Measurements from ENCODE around the gene DGKD.

Gene DGKD

DNA sequence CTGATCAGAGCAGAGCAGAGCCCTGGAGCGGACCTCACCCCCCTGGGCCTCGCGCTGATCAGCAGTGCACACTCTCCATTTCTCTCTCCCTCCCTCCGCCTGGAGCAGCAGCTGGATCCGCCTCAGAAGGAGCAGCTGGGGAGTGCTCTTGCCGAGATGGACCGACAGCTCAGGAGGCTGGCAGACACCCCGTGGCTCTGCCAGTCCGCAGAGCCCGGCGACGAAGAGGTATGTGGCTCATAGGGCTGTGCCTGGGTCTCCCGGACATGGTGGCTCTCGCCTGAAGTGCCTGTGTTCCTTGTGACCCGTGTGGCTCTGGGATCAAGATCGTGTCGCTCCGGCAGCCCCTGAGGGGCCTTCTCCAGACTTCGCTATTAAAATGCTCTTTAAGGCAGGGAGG is 109.8 kb downstream of the DGKD start:
- DNase-seq = no peak

DNA sequence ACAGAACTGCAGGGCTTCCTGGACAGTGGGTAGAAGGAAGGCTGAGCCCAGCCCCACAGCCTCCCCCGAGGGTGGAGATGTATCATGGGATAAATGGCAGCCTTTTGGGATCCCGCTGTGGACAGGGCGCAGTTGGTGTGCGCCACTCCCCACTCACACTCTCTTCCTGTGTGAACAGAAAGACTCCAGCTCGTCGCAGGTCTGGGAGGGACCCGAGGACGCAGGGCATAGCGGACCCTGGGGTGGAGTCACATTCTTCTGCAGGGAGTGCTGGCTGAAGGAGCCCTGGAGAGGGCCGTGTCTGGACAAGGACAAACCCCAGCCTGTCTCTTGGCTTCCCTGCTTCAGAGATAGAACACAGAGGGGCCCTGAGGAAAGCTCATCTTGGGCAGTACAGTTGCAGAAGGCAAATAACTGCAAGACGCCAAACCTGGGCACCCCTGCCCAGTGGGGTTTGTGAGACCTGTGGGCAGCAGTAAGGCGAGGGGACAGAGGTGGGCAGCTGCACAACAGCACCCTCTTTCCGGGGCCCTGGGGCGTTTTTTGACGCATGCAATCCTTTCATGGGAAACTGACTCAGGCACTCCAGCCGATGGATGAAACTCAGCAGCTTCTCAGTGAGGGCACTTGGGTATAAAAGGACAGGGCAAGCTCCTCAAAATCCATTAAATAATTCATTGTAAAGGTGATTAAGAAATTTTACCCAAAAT is 110.4 kb downstream of the DGKD start:
- DNase-seq = no peak

DNA sequence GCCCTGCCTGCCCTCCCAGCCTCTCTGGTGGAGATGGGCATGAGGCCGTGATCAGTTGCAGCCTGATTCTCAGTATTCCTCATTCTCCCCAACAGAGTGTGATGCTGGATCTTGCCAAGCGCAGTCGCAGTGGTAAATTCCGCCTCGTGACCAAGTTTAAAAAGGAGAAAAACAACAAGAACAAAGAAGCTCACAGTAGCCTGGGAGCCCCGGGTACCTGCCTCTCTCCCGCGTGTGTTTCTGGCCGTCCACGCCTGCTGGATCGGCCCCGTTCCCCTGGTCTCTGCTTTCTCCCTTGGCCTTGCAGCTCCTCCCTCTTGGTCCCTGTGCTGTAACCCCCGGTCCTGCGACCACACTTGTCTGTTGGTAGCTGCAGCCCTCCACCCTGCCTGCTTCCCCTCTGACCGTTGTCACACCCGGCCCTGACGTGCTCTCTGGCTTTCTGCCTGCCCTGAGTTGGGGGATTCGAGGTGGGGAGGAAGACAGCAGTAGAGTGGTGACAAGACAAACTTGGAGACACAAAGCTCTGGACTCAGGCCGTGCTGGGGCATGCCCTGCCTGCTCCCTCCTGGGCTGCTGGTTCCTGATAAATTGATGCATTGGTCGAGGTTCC is 112.8 kb downstream of the DGKD start:
- no peak for DNase-seq

DNA sequence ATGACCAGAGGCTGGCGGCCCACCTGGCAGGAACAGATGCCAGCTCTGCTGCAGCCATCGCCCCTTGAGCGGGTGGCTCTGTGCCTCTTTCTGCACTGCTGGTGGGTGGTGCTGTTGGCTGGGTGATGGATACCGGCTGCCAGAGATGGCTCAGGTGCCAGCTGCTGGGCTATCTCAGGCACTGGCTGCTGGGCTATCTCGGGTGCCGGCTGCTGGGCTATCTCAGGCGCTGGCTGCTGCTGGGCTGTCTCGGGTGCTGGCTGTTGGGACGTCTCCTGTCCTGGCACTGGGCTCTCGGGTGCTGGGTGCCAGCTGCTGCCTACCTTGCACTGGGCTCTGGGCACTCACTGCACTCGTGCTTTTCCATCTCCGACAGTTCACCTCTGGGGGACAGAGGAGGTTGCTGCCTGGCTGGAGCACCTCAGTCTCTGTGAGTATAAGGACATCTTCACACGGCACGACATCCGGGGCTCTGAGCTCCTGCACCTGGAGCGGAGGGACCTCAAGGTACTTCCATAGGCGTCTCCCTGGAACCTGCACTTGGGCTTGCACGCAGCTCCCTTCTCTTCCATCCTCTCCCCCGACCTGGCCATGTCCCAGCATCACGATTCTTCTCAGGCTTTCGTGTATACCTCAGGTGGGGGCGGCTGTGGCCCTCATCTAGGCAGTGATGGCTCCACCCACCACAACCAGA is 113.9 kb downstream of the DGKD start:
- DNase-seq = no peak

DNA sequence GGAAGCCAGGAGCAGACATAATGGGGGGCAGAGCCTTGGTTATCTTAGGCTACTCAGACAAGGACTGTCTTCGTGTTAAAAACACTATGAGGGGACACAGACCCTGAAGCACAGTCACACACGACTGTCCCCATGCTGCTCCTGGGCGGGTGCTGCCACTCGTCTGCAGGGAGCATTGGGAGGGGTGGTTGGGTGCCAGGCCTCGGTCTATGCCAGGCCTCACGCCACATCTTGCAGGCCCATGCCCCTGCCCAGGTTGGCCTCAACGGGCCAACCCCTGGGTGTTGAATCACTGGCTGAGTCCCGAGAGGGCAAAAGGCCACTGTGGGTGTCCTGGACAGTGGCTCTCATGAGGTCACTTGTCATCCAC is 114.4 kb downstream of the DGKD start:
- DNase-seq = no peak

DNA sequence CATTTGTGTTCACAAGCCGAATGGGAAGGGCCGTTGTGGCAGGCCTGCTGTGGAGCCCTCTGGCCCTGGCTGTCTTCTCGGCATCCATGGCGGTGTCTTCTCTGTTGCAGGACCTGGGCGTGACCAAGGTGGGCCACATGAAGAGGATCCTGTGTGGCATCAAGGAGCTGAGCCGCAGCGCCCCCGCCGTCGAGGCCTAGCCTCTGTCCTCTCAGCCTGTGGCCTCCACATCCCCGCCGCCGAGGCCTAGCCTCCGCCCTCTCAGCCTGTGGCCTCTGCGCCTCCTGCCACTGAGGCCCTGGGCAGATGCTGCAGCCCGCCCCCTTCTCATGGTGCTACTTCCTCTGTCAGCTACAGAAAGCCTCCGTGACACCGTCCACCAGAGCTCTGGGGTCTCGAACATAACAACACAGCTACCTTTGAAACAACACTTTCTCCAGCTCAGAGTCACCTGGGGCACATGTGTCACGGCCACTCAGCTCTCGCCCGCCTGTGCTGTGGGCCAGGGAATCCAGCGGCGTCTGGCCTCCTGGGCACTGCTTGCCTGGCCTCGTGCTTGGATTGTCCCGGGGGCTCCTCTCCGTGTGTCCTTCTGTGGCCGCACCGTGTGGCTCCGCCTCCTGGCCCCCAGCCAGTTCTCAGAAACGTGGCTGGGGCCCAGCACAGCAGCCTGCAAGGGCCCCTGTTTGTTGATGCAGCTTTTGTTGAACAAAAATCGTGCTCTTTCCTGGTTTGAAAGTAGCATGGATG is 115.1 kb downstream of the DGKD start:
- DNase-seq = no peak

DNA sequence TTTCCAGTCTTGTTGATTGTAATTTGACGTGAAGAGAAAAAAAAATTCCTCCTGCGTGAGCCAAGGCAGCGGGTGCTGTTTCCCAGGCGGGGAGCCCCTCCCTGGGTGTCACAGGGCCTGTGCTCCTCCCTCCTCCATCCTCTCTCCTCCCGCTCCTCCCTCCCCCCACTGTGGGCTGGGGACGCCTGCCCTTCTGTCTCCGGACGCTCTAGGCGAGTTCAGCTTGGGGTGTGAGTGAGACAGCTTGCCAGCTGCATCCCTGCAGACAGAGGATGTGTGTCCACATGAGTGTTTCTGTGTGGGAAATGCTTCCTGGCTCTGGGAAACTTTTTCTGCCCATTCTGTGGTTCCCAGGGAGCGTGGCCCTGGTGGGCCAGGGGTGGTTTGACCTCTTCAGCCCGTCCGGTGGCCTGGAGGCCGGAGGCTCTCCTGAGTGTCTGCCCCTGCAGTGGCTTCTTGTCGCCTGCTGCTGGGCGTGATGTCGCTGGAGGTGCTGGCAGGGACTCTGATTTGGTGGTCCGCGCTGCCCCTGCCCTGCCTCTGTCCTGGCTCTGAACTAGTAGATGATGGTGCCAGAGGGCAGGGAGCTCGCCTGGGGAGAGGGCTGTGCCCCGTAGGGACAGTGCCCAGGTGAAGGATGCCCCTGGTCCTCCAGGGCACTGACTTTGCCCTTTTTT is 115.9 kb downstream of the DGKD start:
- DNase-seq = no peak

DNA sequence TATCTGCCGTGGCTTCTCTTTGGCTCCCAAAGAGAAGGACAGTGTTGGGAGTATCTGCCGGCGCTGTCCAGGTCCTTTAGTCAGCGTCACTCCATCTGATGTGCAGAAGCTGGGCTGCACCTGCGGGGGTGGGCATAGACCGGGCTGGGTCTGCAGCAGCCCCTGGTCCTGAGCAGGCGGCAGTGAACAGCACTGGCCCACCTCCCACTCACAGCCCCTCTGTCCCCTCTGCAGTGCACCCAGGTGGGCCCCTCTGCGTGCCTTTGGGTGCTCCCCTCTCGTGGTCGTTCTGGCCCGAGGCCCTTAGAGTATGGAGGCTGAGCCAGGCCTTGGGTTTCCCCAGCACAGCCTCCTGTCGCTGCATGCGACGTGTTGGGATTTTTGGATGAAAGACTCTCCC is 116.5 kb downstream of the DGKD start:
- DNase-seq = no peak

DNA sequence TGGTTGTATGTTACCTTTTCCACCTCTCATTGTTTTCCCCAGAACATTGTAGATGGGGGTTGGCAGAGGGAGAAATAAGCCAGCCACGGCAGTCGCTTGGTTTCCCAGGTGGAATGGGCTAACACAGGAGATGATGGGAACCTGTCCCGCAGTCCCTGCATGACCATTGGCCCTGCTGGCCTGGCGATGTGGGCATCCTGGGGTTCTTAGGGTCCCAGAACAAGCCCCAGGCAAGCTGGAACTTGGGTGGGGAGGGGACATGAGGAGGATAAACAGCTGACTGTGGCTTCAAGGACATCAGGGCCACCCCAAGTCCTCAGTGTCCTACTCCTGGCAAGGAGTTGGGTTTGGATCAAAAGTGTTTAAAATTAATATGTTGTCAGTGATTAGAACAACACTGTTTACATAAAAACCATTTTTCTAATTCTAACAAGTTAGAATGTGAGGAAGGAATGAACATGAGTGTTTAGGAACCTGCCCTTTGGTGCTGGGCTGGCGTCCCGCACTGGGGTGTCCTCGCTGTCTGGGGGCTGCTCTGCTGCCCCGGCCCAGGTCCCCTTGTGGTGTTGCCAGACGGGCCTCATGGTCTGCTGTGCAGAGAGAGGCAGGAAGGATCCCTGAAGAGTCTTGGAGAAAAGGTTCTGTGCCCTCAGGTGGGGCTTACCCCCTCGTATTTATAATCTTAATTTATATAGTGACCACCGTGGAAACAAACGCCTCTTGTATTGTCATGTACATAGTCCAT is 117.2 kb downstream of the DGKD start:
- no peak for DNase-seq

DNA sequence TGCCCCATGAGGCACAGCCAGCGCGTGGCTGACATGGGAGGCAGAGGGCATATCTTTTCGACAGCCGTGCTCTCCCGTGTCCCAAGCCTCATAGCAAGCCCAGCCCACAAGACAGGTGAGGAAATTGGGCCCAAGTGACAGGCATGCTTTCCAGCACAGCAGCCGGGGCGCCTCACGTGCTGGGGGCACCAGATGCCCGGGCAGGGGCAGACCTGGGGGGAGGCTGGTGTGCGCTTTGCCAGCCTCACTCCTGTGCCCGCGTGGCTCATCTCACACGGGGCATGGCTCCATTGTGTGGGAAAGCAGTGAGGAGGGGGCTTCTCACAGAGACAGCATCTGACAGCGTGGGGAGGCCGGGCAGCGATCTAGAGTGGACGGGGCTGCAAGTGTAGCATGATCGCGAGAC is 119.1 kb downstream of the DGKD start:
- DNase-seq = no peak

DNA sequence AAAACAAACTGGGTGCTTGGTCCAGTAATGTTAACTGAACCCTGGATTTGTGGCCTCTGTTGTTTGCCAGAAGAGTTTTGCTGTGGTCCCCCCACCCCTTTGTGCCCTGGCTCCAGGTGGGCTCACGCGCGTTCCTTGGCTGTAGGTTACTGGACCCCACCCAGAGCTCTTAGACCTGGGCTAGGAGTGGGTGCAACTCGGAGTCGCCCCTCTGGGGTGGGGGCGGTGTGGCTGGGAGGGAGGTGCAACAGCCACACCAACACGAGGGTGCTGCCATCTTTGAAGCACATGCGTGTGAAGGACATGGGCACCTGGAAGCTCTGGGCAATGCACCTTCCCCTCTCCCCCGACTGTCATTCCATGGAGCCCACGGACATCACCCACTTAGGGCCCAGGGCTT is 119.6 kb downstream of the DGKD start:
- DNase-seq = no peak

DNA sequence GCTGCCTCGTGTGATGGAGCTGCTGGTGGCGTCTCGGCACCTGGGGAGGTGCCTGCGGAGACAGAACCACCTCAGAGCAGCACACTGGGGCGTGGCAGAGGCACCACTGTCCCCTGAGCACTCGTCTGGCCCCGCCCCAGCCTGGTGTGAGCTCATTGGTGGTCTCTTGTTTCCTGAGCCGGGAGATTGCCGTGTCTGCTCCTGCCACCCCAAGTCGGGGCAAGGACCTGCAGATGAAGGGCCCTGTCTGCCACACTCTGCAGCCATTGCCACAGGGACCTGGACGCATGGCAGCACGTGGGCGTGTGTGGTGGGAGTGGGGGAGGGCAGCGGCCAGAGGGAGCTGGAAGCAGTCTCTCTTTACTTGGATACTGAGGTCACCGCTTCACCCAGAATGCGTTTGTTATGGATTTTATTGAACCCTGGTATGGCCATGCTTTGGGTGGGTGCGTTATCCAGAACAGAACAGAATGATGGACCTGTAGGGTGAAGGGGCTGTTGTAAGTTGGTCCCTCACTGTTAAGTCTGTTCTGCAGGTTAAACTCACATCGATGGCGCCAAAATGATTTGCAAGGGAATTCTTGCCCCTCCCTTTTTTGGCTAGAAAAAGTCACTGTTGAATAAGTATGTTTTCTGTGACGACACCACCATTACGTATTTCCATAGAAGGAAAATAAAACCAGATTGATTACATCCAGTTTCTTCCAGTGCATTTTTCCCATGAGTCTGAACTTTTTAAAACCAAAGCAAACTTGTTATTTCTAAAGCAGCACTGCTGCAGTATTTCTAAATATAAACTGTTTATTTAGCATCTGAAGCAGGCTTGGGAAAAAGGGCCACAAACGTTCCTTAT is 120.2 kb downstream of the DGKD start:
- DNase-seq = no peak

DNA sequence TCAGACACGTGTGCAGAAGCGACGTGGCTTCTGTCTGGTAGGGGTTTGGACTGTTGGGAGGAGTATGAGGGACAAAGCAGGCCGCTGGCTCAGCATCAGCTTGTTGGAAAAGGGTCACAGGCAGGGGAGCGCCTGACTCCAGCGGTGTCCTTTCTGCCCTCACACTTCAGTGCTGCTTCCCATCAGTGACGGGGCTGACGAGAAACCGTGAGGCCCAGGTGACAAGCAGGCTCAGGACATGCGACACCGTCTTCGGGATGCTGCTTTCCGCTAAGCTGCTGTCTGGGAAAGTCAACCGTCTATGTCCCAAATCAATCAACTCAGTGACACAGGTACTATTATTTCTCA is 121.7 kb downstream of the DGKD start:
- no peak for DNase-seq

DNA sequence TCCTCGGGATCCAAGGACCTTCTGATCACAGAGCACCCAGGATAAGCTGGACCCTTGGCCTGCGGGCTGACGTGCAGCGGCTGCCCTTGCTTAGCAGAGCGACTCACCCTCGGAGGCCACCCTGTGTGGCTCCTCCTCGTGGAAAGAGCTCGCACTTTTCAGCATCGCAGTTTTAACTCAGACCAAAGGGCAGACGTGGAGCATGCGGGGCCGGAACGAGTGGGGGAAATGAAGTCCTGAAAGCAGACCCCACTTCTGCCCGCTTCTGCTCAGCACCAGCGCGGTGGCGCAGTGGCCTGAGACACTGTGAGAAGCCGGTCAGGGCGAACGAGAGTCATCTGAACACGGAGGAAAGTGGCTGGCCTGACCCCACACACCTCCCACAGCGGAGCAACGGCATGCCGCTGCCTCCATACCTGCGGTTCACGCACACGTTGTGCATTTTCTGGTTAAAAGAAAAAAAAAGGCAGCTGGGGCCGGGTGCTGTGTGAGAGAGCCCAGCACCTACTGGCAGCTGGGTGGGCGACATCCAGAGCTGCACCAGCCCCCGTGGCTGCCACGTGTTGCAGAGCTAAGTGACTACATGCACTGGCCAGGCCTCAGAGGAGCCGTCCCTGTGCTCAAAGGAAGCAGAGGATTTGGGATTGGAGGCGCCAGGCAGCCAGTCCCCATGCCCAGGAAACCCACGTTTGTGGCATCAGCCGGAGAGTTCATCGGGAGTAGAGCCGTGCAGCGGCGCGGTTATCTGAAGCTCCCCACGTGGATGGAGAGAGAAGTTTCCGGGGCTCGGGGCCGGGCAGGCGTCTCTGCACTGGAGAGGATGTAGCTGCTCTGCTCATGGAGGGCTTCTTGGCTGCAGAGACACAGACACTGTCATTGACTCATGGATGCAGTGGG is 122.6 kb downstream of the DGKD start:
- DNase-seq = no peak

DNA sequence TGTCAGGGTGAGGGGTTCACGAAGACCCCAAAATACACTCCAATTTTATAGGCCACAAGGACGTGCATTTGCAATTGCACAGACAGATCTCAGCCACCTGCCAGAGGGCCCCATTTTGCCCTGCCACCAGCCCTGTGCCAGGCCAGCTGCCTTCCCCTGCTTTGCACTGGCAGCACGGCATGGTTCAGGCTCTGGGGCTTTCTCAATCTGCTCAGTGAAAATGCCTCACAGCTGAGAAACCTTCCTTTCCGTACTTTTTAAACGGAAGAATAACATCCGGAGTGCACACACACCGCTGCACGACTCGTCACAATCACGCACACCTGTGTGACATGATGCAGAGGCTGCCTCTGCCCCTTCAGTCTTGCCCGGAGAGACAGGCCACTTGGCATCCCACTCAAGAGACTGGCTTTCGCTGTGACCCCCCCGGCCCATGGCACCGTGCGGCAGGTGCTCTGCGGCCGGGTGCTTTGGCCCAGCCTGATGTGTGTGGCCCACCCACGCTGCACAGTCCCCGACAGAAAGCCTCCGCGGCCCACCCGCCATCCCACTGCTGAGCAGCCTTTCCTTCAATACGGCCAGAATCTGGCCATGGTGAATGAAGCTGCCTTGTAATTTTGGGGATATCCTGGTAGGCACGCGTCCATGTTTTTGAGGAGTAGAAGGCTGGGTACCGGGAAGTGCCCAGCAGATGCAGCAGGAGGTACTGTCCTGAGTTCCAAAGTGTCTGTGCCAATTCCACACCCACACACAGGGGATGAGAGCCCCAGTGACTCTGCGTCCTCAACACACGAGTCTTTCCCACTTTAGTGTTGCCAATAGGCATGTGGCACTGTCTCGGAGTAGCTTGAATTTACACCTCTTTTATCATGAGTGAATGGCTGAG is 123.5 kb downstream of the DGKD start:
- DNase-seq = no peak

DNA sequence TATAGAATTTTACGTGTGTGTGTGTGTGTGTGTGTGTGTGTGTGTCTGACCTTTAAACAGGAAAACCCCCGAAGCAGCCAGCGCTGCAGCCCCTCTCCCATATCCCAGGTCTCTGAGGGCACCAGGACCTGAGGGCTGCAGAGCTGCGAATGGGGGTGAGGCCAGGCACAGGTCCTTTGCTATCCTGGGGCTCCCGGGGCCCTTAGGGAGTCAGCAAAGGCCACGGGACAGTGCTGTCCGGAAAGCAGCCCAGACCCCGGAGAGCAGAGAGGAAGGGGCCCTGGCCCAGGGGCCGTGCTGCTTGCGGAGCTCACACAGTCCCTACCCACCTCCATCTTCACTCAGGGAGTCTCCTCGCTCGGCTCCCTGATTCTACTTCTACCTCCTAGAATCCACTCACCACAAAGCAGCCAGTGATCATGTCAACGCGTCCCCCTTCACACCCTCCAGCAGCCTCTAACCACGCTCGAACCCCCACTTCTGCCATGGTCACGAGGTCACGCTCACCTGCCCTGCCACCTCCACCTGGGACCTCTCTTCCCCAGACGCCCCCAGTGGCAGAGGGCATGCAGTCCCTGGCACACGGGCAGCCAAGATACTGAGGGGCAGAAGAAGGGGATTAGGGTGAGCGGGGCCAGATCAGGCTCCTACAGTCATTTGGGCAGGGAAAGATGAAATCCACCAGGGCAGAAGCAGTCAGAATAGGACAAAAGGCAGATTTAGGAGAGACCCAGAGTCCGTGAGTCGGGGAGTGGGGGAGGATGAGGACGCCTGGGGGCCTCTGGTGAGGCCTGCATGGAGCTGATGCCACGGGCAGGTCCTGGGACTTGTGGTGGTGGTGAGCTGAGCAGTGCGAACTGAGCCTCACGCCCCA is 125.6 kb downstream of the DGKD start:
- DNase-seq = no peak

DNA sequence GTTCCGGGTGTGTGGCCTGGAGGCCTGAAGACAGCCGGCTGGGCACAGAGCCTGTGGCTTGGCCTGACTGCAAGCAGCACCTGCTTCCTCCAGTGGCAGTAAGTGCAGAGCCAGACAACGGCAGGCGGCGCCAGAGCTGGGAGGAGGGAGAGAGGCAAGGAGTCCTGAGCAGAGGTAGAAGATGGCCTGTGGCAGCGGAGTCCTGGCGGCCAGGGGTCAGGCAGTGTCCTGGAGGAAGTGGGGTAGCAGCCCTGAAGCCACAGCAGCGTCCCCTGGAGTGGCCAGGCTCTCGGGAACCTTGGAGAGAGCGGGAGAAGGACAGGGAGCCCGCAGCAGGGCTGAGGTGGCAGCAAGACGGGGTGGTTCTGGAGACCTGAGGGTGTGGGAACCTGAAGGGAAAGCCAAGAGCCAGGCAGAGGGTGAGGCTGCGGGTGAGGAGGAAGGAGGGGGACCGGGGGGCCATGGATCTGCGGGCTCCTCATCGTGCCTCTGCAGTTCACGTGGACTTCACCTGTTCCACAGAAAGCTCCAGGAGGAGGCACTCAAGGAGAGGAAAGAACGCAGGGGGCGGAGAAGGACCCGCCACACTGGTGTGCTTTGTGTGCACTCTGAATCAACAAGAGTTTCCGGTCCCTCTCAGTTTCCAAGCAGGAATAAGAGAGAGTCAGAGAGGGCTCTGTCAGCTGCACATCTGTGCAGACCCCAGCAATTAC is 126.4 kb downstream of the DGKD start:
- DNase-seq = no peak

Measured in NCI-H524 treated with DMSO at 0.1 percent for 48 hours (cell line).